GM23248 (cell line): ENCODE measurements around the gene COL19A1. TPM values are rescaled to one million over a fixed set of nuclear protein-coding genes. Genes with fewer than 3 reads are reported as not detected.

Experiments
- DNase-seq: peaks from one replicate; pipeline ENCODE4 v3.0.0-alpha.2; 2015
- H2AFZ ChIP-seq: fragments of 200-600 bp; sonication (generic); 2 replicates; pipeline ENCODE4 v1.6.1; 2016; ENCODE audit warnings: antibody characterized with exemption
- H3F3A ChIP-seq: fragments of 200-600 bp; sonication (generic); 2 replicates; pipeline ENCODE4 v1.6.1; 2016; ENCODE audit warnings: mild to moderate bottlenecking, antibody characterized with exemption, mixed run types; ENCODE audit not compliant: insufficient read depth
- H3K27ac ChIP-seq: fragments of 200-600 bp; sonication (generic); 2 replicates; pipeline ENCODE4 v1.5.1; 2016; ENCODE audit warnings: mild to moderate bottlenecking
- H3K27me3 ChIP-seq: fragments of 200-600 bp; sonication (generic); replicated peaks from 2 replicates; pipeline ENCODE4 v1.6.1; 2016; ENCODE audit warnings: mild to moderate bottlenecking; ENCODE audit not compliant: insufficient read depth
- H3K36me3 ChIP-seq: fragments of 200-600 bp; sonication (generic); 2 replicates; pipeline ENCODE4 v1.6.1; 2016; ENCODE audit warnings: low read depth, mild to moderate bottlenecking
- H3K4me1 ChIP-seq: fragments of 200-600 bp; sonication (generic); 2 replicates; pipeline ENCODE4 v1.6.1; 2016; ENCODE audit warnings: mild to moderate bottlenecking; ENCODE audit not compliant: insufficient read depth
- H3K4me2 ChIP-seq: fragments of 200-600 bp; sonication (generic); one replicate; pipeline ENCODE4 v1.6.1; 2016; ENCODE audit warnings: mild to moderate bottlenecking; ENCODE audit not compliant: unreplicated experiment
- H3K4me3 ChIP-seq: fragments of 200-600 bp; sonication (generic); 2 replicates; pipeline ENCODE4 v1.5.1; 2016; ENCODE audit warnings: mild to moderate bottlenecking
- H3K79me2 ChIP-seq: fragments of 200-600 bp; sonication (generic); 2 replicates; pipeline ENCODE4 v1.6.1; 2016; ENCODE audit warnings: mild to moderate bottlenecking; ENCODE audit not compliant: insufficient read depth
- H3K9ac ChIP-seq: fragments of 200-600 bp; sonication (generic); 2 replicates; pipeline ENCODE4 v1.6.1; 2016; ENCODE audit warnings: mild to moderate bottlenecking
- H3K9me2 ChIP-seq: fragments of 200-600 bp; sonication (generic); 2 replicates; pipeline ENCODE4 v1.6.1; 2016; ENCODE audit warnings: mixed run types, mild to moderate bottlenecking, moderate library complexity; ENCODE audit not compliant: insufficient read depth
- H3K9me3 ChIP-seq: fragments of 200-600 bp; sonication (generic); one replicate; pipeline ENCODE4 v1.6.1; 2017; ENCODE audit warnings: low read depth
- H4K20me1 ChIP-seq: fragments of 200-600 bp; sonication (generic); 2 replicates; pipeline ENCODE4 v1.6.0; 2016; ENCODE audit not compliant: insufficient read depth
- EZH2 ChIP-seq: fragments of 200-600 bp; sonication (generic); IDR thresholded peaks from 2 replicates; pipeline ENCODE4 v1.6.1; 2018; ENCODE audit warnings: antibody characterized with exemption, mild to moderate bottlenecking; ENCODE audit not compliant: insufficient read depth, poor library complexity, severe bottlenecking
- EZH2phosphoT487 ChIP-seq: fragments of 200-600 bp; sonication (generic); IDR thresholded peaks from 2 replicates; pipeline ENCODE4 v1.6.1; 2018; ENCODE audit warnings: antibody characterized with exemption, moderate library complexity, mild to moderate bottlenecking, low read depth; ENCODE audit not compliant: insufficient read depth
- WGBS, 2 experiments: methylation state at CpG; one replicate each; pipeline ENCODE4 v1.1.6; 2015 to 2017; ENCODE audit warnings: low lambda C conversion rate in 2 of 2, low coverage in 1 of 2; ENCODE audit errors: missing lambda C conversion rate in 2 of 2; 5-methylcytosine and 5-hydroxymethylcytosine counted together
- in situ Hi-C: fragments of 300-500 bp; cut with MboI; formaldehyde crosslinking; loops from 2 replicates; pipeline ENCODE4 v1.15.0; 2020
- polyA plus RNA-seq: library from polyadenylated mRNA; unstranded; fragments of >200 nt; fragmentation: Nextera tagmentation; extraction: Ambion mirVana; gene quantifications from 2 replicates; pipeline ENCODE4 v1.2.1, GENCODE V29; 2016
- total RNA-seq: library from RNA; depleted of rRNA; stranded (reverse); fragments of >200 nt; shearing (Covaris generic); gene quantifications from 2 replicates; pipeline ENCODE4 v1.2.3, GENCODE V29; 2014

COL19A1 gene
- total and polyA plus RNA-seq, 2 experiments from 2014 or later = not detected

- WGBS, 2 experiments = 11 to 12% methylated on average over 4 of the region's 4 CpGs
- TF ChIP-seq EZH2 = no peak
- no peak for TF ChIP-seq EZH2phosphoT487
- H3K4me2 ChIP-seq = no peak overlapping the region
- in situ Hi-C loops = no loop called here
- H3K4me1 ChIP-seq = no peaks in the 10 kb centered on the region
- no peaks in the 10 kb centered on the region for H4K20me1 ChIP-seq
- H2AFZ ChIP-seq = no peak overlapping the region
- H3K9ac ChIP-seq = no peak overlapping the region
- H3K9me2 ChIP-seq = no peaks in the 10 kb centered on the region
- H3F3A ChIP-seq = no peaks in the 10 kb centered on the region
- no peaks in the 10 kb centered on the region for H3K79me2 ChIP-seq
- H3K9me3 ChIP-seq = no peaks in the 10 kb centered on the region
- H3K4me3 ChIP-seq = no peak overlapping the region
- H3K36me3 ChIP-seq = no peaks in the 10 kb centered on the region
- H3K27me3 ChIP-seq = no peaks in the 10 kb centered on the region
- no peak overlapping the region for H3K27ac ChIP-seq
- DNase-seq = no peak
These were observed 275.7 kb downstream of the COL19A1 start for GRCh38 chr6:70142034-70142433.

- H3K9me3 ChIP-seq = no peaks in the 10 kb centered on the region
- H3K27me3 ChIP-seq = no peaks in the 10 kb centered on the region
- H3K4me1 ChIP-seq = no peaks in the 10 kb centered on the region
- no peak for TF ChIP-seq EZH2phosphoT487
- TF ChIP-seq EZH2 = no peak
- H3K79me2 ChIP-seq = no peaks in the 10 kb centered on the region
- DNase-seq = no peak
- H3K9ac ChIP-seq = no peak overlapping the region
- H3K36me3 ChIP-seq = no peaks in the 10 kb centered on the region
- no peak overlapping the region for H2AFZ ChIP-seq
- H4K20me1 ChIP-seq = no peaks in the 10 kb centered on the region
- H3K27ac ChIP-seq = no peak overlapping the region
- no peaks in the 10 kb centered on the region for H3F3A ChIP-seq
- H3K4me3 ChIP-seq = no peak overlapping the region
- in situ Hi-C loops = no loop called here
- H3K9me2 ChIP-seq = no peaks in the 10 kb centered on the region
- no peak overlapping the region for H3K4me2 ChIP-seq
- 0 to 3% methylated on average over 2 of the region's 2 CpGs for WGBS, 2 experiments
These were observed 278.8 kb downstream of the COL19A1 start for GRCh38 chr6:70145178-70145577.

GRCh38 chr6:70149209-70149788, 282.9 kb downstream of the COL19A1 start:
- in situ Hi-C loops = no loop called here

DNA sequence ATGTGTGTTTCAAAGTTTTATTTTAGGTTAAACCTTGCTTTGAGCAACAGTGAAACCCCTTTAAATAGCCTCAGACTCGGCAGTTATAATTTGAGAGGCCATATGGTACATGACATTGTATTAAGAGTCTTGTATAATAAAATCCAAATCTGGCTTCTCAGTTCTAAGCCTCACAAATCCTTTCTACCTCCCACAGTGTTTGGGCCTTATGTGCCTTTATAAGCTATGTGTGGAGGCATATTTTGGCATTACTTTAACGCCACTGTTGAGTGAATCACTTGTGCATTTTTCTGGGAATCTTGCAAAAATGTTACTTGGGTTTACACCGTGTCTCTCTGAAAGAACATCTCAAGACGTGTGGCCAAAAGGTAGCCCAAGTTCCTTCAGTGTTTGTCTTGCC, 284.2 kb downstream of the COL19A1 start:
- no peaks in the 10 kb centered on the region for H3K36me3 ChIP-seq
- TF ChIP-seq EZH2 = no peak
- no peak for TF ChIP-seq EZH2phosphoT487
- no peak overlapping the region for H2AFZ ChIP-seq
- H4K20me1 ChIP-seq = no peaks in the 10 kb centered on the region
- no peaks in the 10 kb centered on the region for H3K9me3 ChIP-seq
- no peak overlapping the region for H3K4me3 ChIP-seq
- 17 to 18% methylated on average over 4 of the region's 4 CpGs for WGBS, 2 experiments
- no peaks in the 10 kb centered on the region for H3F3A ChIP-seq
- no peaks in the 10 kb centered on the region for H3K9me2 ChIP-seq
- no peak overlapping the region for H3K27ac ChIP-seq
- H3K4me2 ChIP-seq = no peak overlapping the region
- H3K79me2 ChIP-seq = no peaks in the 10 kb centered on the region
- DNase-seq = no peak
- no peak overlapping the region for H3K9ac ChIP-seq
- H3K27me3 ChIP-seq = peaks cover 8% of the 10 kb centered on the region; the same call in 1 of the 2 replicates
- in situ Hi-C loops = no loop called here
- no peaks in the 10 kb centered on the region for H3K4me1 ChIP-seq

More at GRCh38 chr6:70149209-70149788, 282.9 kb downstream of the COL19A1 start:
- 61 to 65% methylated on average over 6 of the region's 6 CpGs for WGBS, 2 experiments
- no peak for DNase-seq
- Histone ChIP-seq H3K9me2 (no peaks in the 10 kb centered on the region), H2AFZ (no peak overlapping the region), H3K9me3 (no peaks in the 10 kb centered on the region), H3K79me2 (no peaks in the 10 kb centered on the region), H3K27me3 (no peaks in the 10 kb centered on the region), H3K36me3 (no peaks in the 10 kb centered on the region), H3K4me1 (no peaks in the 10 kb centered on the region), H3K9ac (no peak overlapping the region), H4K20me1 (no peaks in the 10 kb centered on the region), H3K4me2 (no peak overlapping the region), H3K27ac (no peak overlapping the region), H3F3A (no peaks in the 10 kb centered on the region), H3K4me3 (no peak overlapping the region)
- TF ChIP-seq EZH2phosphoT487 (no peak), EZH2 (no peak)
